Stimulated activated CD4-positive, alpha-beta T cell treated with anti-CD3 and anti-CD28 coated beads, Interleukin-1b, Interleukin-23, amount 100 ng/mL, for 4 hours (primary cell): Measurements from ENCODE around the gene NRP1.
"Not testable (repeated sequence)": the region's sequence is repeated elsewhere in the genome, so short reads cannot be mapped to it uniquely, and the experiment has no call there.

Experiments used
- DNase-seq, 2 donors: peaks; one replicate each; pipeline ENCODE4 v3.0.0-alpha.2; 2020; ENCODE audit warnings: low read depth in 2 of 2

The NRP1 gene

GRCh38 chr10:33237736-33238624 lies 96.5 kb downstream of the NRP1 start:
- no peak for DNase-seq

- no peak for DNase-seq
These were observed 97.6 kb downstream of the NRP1 start for GRCh38 chr10:33236916-33237315.

- no peak for DNase-seq
These were observed 98.5 kb downstream of the NRP1 start for GRCh38 chr10:33235951-33236350.

GRCh38 chr10:33235251-33235884 lies 99.1 kb downstream of the NRP1 start:
- no peak for DNase-seq

- no peak for DNase-seq
These were observed 99.6 kb downstream of the NRP1 start for GRCh38 chr10:33234831-33235237.

GRCh38 chr10:33233635-33234034 lies 100.8 kb downstream of the NRP1 start:
- no peak for DNase-seq

- DNase-seq = no peak
These were observed 101.2 kb downstream of the NRP1 start for GRCh38 chr10:33233221-33233620.

GRCh38 chr10:33231621-33232350 lies 102.7 kb downstream of the NRP1 start:
- no peak for DNase-seq

- DNase-seq = no peak
These were observed 104.6 kb downstream of the NRP1 start for GRCh38 chr10:33229949-33230267.

GRCh38 chr10:33229252-33229948 lies 105.1 kb downstream of the NRP1 start:
- DNase-seq = no peak

- DNase-seq = no peak
These were observed 106.0 kb downstream of the NRP1 start for GRCh38 chr10:33228426-33228825.

GRCh38 chr10:33227489-33227888 lies 107.0 kb downstream of the NRP1 start:
- DNase-seq = no peak

GRCh38 chr10:33224251-33224965 lies 110.1 kb downstream of the NRP1 start:
- no peak for DNase-seq

GRCh38 chr10:33223326-33224000 lies 111.0 kb downstream of the NRP1 start:
- DNase-seq = no peak

- not testable (repeated sequence) for DNase-seq
These were observed 112.2 kb downstream of the NRP1 start for GRCh38 chr10:33222304-33222703.

- no peak for DNase-seq
These were observed 116.6 kb downstream of the NRP1 start for GRCh38 chr10:33217854-33218253.

GRCh38 chr10:33216661-33217427 lies 117.6 kb downstream of the NRP1 start:
- DNase-seq = no peak

- DNase-seq = no peak
These were observed 118.8 kb downstream of the NRP1 start for GRCh38 chr10:33215635-33216034.

- no peak for DNase-seq
These were observed 119.3 kb downstream of the NRP1 start for GRCh38 chr10:33215154-33215553.

- no peak for DNase-seq
These were observed 120.3 kb downstream of the NRP1 start for GRCh38 chr10:33214174-33214573.
